BJ (cell line): ENCODE measurements around the gene UBE2I. TPM values are rescaled to one million over a fixed set of nuclear protein-coding genes. Genes with fewer than 3 reads are reported as not detected.
A peak's percentile ranks its signal among the peaks of the same experiment; 100 is the strongest.

ENCODE experiments used
- CTCF ChIA-PET: fragments of 350-600 bp; formaldehyde crosslinking; extraction: SDS; loops from one replicate; lab custom pipeline; 2021; ENCODE audit warnings: antibody characterized with exemption, inconsistent platforms; lab: Yijun Ruan, JAX
- POLR2A ChIA-PET: fragments of 300-600 bp; sonication (Branson Sonifier 250); formaldehyde crosslinking; extraction: SDS; loops from one replicate; lab custom pipeline; 2021; ENCODE audit warnings: antibody characterized with exemption; lab: Charles Lee
- DNase-seq: peaks from one replicate; pipeline ENCODE4 v3.0.0-alpha.2; 2011; ENCODE audit warnings: low read depth
- H3K27me3 ChIP-seq: 2 replicates; pipeline ENCODE4 v1.6.0; 2011; ENCODE audit warnings: low read length; ENCODE audit not compliant: control insufficient read depth, insufficient read depth
- H3K36me3 ChIP-seq: 2 replicates; pipeline ENCODE4 v1.5.1; 2011; ENCODE audit warnings: low read length; ENCODE audit not compliant: control insufficient read depth, insufficient read depth
- H3K4me3 ChIP-seq: 2 replicates; pipeline ENCODE4 v1.5.1; 2011; ENCODE audit warnings: low read depth, mild to moderate bottlenecking, control low read depth, low read length
- CTCF ChIP-seq: IDR thresholded peaks from 2 replicates; pipeline ENCODE4 v1.5.1; 2011; ENCODE audit warnings: low read depth, mild to moderate bottlenecking, control low read depth, inconsistent platforms, low read length, moderate library complexity; ENCODE audit not compliant: insufficient read depth
- polyA minus RNA-seq: library from RNA; depleted of rRNA, polyadenylated mRNA; stranded (reverse); fragments of >200 nt; gene quantifications from 2 replicates; pipeline ENCODE4 v1.2.3, GENCODE V29; 2011; rRNA and poly(A)+ RNA removed
- polyA plus RNA-seq: library from polyadenylated mRNA; depleted of rRNA; stranded (reverse); fragments of >200 nt; gene quantifications from 2 replicates; pipeline ENCODE4 v1.2.3, GENCODE V29; 2011; rRNA removed

The UBE2I gene
- polyA plus RNA-seq (81.2 and 138 TPM in 2 replicates), polyA minus RNA-seq (36.5 and 41.7 TPM in 2 replicates)

- peak; percentile 77 for DNase-seq
- TF ChIP-seq CTCF: no peak
- ChIA-PET CTCF (no interaction called here), POLR2A (interaction anchor here (0.6 kb wide), 1 partner anchor 14 kb away, joined by 3 read pairs; no protein-coding TSS in a partner anchor)
- peak within 1 kb of the TSS; percentile 60 for H3K4me3 ChIP-seq
- no peaks in the 10 kb centered on the region for H3K27me3 ChIP-seq
- H3K36me3 ChIP-seq: peaks cover 14% of the 10 kb centered on the region
Observed at GRCh38 chr16:1308977-1309885, at the start of gene UBE2I. Gene UBE2I (plus strand): TSS chr16:1309636. CDS start chr16:1314031, 4,395 bp downstream.

GRCh38 chr16:1259760-1260068 lies 49.7 kb upstream of the UBE2I start:
- H3K4me3 ChIP-seq: no peak overlapping the region
- ChIA-PET POLR2A (no interaction called here), CTCF (no interaction called here)
- no peaks in the 10 kb centered on the region for H3K36me3 ChIP-seq
- H3K27me3 ChIP-seq: peaks cover 22% of the 10 kb centered on the region
- no peak for DNase-seq
- TF ChIP-seq CTCF: no peak

GRCh38 chr16:1260101-1260680 lies 49.2 kb upstream of the UBE2I start:
- no peak for DNase-seq
- no peaks in the 10 kb centered on the region for H3K36me3 ChIP-seq
- peaks cover 22% of the 10 kb centered on the region for H3K27me3 ChIP-seq
- TF ChIP-seq CTCF: no peak
- POLR2A ChIA-PET: no interaction called here
- CTCF ChIA-PET: no interaction called here
- H3K4me3 ChIP-seq: no peak overlapping the region

GRCh38 chr16:1261131-1261892 lies 48.1 kb upstream of the UBE2I start:
- ChIA-PET CTCF (no interaction called here), POLR2A (no interaction called here)
- no peak overlapping the region for H3K4me3 ChIP-seq
- no peaks in the 10 kb centered on the region for H3K36me3 ChIP-seq
- TF ChIP-seq CTCF: no peak
- no peak for DNase-seq
- H3K27me3 ChIP-seq: peaks cover 22% of the 10 kb centered on the region
